Breast epithelium (tissue), 3 donors: ENCODE results near the gene TTC28.

Experiments used
- POLR2A ChIP-seq: fragments of 450-650 bp; IDR thresholded peaks from one replicate; pipeline ENCODE4 v1.6.1; 2016; ENCODE audit warnings: antibody characterized with exemption, mild to moderate bottlenecking, moderate library complexity
- TF ChIP-seq, protein P1 (sequence below), 3 donors: fragments of 450-650 bp; IDR thresholded peaks; one replicate each; pipeline ENCODE4 v1.5.1; 2016 to 2017; ENCODE audit warnings: antibody characterized with exemption in 3 of 3, mild to moderate bottlenecking in 3 of 3, moderate library complexity in 3 of 3

DNA sequence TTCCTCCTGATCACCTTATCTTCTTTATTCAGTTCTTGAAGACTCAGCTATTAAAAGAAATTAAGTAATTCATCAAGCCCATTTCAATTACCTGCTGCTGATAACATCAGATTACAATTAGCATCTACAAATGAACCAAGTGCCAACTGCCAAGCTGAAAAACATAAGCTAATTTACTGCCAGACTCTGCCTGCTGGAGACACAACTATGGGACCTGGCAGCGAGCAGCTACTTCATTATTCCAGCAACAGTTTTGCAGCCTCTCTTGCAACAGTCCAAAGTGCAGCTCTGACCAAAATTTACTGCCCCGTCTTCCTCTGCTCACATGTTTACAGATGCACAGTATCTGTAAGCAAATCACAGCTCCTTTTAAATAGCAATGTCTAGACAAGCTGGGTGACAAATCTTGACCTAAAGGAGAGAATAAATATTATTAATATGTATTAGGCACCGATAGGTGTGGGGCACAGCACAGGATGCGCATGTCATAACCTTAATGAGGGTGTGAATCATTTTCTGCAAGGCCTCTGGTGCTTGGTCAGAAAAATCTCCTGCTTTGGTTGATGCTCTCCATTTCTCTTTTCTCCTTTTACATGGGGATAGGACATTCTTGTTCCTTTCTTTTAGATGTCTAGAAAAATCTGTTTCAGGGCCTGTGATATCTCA lies 528.4 kb downstream of the TTC28 start:
- TF ChIP-seq POLR2A: no peak
- TF ChIP-seq, protein P1, sequence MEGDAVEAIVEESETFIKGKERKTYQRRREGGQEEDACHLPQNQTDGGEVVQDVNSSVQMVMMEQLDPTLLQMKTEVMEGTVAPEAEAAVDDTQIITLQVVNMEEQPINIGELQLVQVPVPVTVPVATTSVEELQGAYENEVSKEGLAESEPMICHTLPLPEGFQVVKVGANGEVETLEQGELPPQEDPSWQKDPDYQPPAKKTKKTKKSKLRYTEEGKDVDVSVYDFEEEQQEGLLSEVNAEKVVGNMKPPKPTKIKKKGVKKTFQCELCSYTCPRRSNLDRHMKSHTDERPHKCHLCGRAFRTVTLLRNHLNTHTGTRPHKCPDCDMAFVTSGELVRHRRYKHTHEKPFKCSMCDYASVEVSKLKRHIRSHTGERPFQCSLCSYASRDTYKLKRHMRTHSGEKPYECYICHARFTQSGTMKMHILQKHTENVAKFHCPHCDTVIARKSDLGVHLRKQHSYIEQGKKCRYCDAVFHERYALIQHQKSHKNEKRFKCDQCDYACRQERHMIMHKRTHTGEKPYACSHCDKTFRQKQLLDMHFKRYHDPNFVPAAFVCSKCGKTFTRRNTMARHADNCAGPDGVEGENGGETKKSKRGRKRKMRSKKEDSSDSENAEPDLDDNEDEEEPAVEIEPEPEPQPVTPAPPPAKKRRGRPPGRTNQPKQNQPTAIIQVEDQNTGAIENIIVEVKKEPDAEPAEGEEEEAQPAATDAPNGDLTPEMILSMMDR (IDR thresholded peaks at IDR 0.05): no peak
